Measurements from ENCODE around the gene PNPLA5. TPM values are rescaled to one million over a fixed set of nuclear protein-coding genes. Genes with fewer than 3 reads are reported as not detected.
A peak's percentile ranks its signal among the peaks of the same experiment; 100 is the strongest.

The PNPLA5 gene
- not detected for total RNA-seq
- not detected for polyA plus RNA-seq
- long read RNA-seq, donor 1, result 0 reads
- long read RNA-seq, donor 2, result 0 reads

- DNase-seq, result peak; percentile 68
- peaks cover 0 to 86% (median 38%) of the 10 kb centered on the region in 7 donors for H3K27me3 ChIP-seq (replicated peaks in 1 of 7)
- peaks cover 0 to 14% (median 11%) of the 10 kb centered on the region in 6 donors for H3K4me1 ChIP-seq
- intact Hi-C loops (cut with DNase I; ENCODE audit: low total_unique reads), result no loop called here
- no peaks in the 10 kb centered on the region for H3K9me3 ChIP-seq
- no peaks in the 10 kb centered on the region for H3K36me3 ChIP-seq
- H3K27ac ChIP-seq, result no peak within 1 kb of the TSS
- TF ChIP-seq POLR2AphosphoS5 (IDR thresholded peaks at IDR 0.05), result no peak
- no peak for TF ChIP-seq POLR2A (IDR thresholded peaks at IDR 0.05)
- no peak for TF ChIP-seq CTCF (IDR thresholded peaks at IDR 0.05 in 8 of 11, conservative IDR thresholded peaks at IDR 0.05 in 3 of 11)
- peak within 1 kb of the TSS in 1 of 8 donors; percentile 31 for H3K4me3 ChIP-seq
- whole genome bisulfite sequencing, 5 donors, result 2 to 10% (median 4%) methylated on average over 32 to 72 of the region's 72 CpGs
These were observed at the start of gene PNPLA5 for GRCh38 chr22:43891360-43892182. Gene PNPLA5, minus strand, starts transcription at chr22:43892013. Its CDS starts 133 bp downstream, at chr22:43891880.

GRCh38 chr22:43941449-43941848, 49.6 kb upstream of the PNPLA5 start:
- intact Hi-C loops (cut with DNase I; ENCODE audit: low total_unique reads), result no loop called here
- 80 to 86% (median 84%) methylated on average over 6 of the region's 6 CpGs for WGBS, 5 donors

GRCh38 chr22:43931771-43932170, 40.0 kb upstream of the PNPLA5 start:
- no peak for DNase-seq
- Histone ChIP-seq H3K27me3 (replicated peaks in 1 of 7) (peaks cover 0 to 26% (median 0%) of the 10 kb centered on the region in 7 donors), H3K36me3 (no peaks in the 10 kb centered on the region), H3K4me1 (no peaks in the 10 kb centered on the region), H3K9me3 (no peaks in the 10 kb centered on the region), H3K27ac (no peak overlapping the region), H3K4me3 (no peak overlapping the region)
- WGBS, 5 donors, result 75 to 91% (median 83%) methylated on average over 4 of the region's 4 CpGs
- TF ChIP-seq POLR2AphosphoS5 (IDR thresholded peaks at IDR 0.05) (no peak), CTCF (IDR thresholded peaks at IDR 0.05 in 8 of 11, conservative IDR thresholded peaks at IDR 0.05 in 3 of 11) (no peak), POLR2A (IDR thresholded peaks at IDR 0.05) (no peak)
- intact Hi-C loops (cut with DNase I; ENCODE audit: low total_unique reads), result no loop called here

More at GRCh38 chr22:43941449-43941848, 49.6 kb upstream of the PNPLA5 start:
- no peak overlapping the region for H3K4me3 ChIP-seq
- no peak for DNase-seq
- TF ChIP-seq CTCF (IDR thresholded peaks at IDR 0.05 in 8 of 11, conservative IDR thresholded peaks at IDR 0.05 in 3 of 11) (no peak), POLR2AphosphoS5 (IDR thresholded peaks at IDR 0.05) (no peak), POLR2A (IDR thresholded peaks at IDR 0.05) (no peak)
- H3K9me3 ChIP-seq, result peaks cover 0 to 8% (median 0%) of the 10 kb centered on the region in 8 donors
- peaks cover 0 to 5% (median 0%) of the 10 kb centered on the region in 6 donors for H3K4me1 ChIP-seq
- peaks cover 0 to 26% (median 0%) of the 10 kb centered on the region in 7 donors for H3K27me3 ChIP-seq (replicated peaks in 1 of 7)
- H3K36me3 ChIP-seq, result no peaks in the 10 kb centered on the region
- no peak overlapping the region for H3K27ac ChIP-seq

GRCh38 chr22:43928908-43929307, 37.1 kb upstream of the PNPLA5 start:
- Histone ChIP-seq H3K36me3 (no peaks in the 10 kb centered on the region), H3K27me3 (replicated peaks in 1 of 7) (peaks cover 0 to 34% (median 19%) of the 10 kb centered on the region in 7 donors), H3K9me3 (no peaks in the 10 kb centered on the region), H3K4me1 (peaks cover 0 to 7% (median 6%) of the 10 kb centered on the region in 6 donors), H3K4me3 (no peak overlapping the region), H3K27ac (peak overlapping the region in 1 of 8 donors; percentile 23)
- intact Hi-C loops (cut with DNase I; ENCODE audit: low total_unique reads), result no loop called here
- DNase-seq, result no peak
- 77 to 89% (median 88%) methylated on average over 6 of the region's 6 CpGs for WGBS, 5 donors
- no peak for TF ChIP-seq POLR2A (IDR thresholded peaks at IDR 0.05)
- no peak for TF ChIP-seq CTCF (IDR thresholded peaks at IDR 0.05 in 8 of 11, conservative IDR thresholded peaks at IDR 0.05 in 3 of 11)
- no peak for TF ChIP-seq POLR2AphosphoS5 (IDR thresholded peaks at IDR 0.05)
